ENCODE measurements around the gene VWA2. TPM values are rescaled to one million over a fixed set of nuclear protein-coding genes. Genes with fewer than 3 reads are reported as not detected.
"Not testable (repeated sequence)": the region's sequence is repeated elsewhere in the genome, so short reads cannot be mapped to it uniquely, and the experiment has no call there.

Gene VWA2
- total and polyA plus RNA-seq, 2 of the 4 experiments (the other 2 are of a cell fraction) = not detected

DNA sequence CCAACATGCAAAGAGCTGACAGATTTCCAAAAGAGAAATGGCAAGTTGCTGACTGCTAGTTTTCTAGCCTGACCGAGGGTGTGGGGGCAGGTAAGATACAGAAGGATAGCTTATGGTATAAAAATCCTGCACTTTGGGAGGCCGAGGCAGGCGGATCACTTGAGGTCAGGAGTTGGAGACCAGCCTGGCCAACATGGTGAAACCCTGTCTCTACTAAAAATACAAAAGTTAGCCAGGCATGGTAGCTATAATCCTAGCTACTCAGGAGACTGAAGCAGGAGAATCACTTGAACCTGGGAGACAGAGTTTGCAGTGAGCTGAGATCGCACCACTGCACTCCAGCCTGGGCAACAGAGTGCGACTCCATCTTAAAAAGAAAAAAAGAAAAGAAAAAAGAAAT is 94.4 kb downstream of the VWA2 start:
- H3K9me3 ChIP-seq (ENCODE audit: control insufficient read depth, insufficient read depth, low read length); H3K79me1 ChIP-seq (ENCODE audit: low read depth in 1 of 2, low read length in 2 of 2); H2BK120ac ChIP-seq (ENCODE audit: low read depth, low read length); H3K56ac ChIP-seq (ENCODE audit: extremely low read depth, insufficient read depth, low read length); POLR2A ChIA-PET (ENCODE audit: unreplicated experiment); intact Hi-C loops (cut with micrococcal nuclease); H3K18ac ChIP-seq (ENCODE audit: low read depth, low read length); H3K23ac ChIP-seq (ENCODE audit: low read depth, low read length); H3K9me1 ChIP-seq (ENCODE audit: insufficient read depth, low read length); H4K20me1 ChIP-seq (ENCODE audit: insufficient read depth, low read length); H2BK20ac ChIP-seq (ENCODE audit: low read depth, low read length); in situ Hi-C loops (cut with MboI; ENCODE audit: low sequenced_read_pairs); dilution Hi-C loops (cut with HindIII; ENCODE audit: low sequenced_read_pairs, unreplicated experiment); H3K4me2 ChIP-seq (ENCODE audit: low read depth, low read length); H2BK5ac ChIP-seq (ENCODE audit: low read depth, low read length, poor library complexity, severe bottlenecking); H3K27ac ChIP-seq (ENCODE audit: insufficient read depth, low read length); DNase-seq; H4K5ac ChIP-seq (ENCODE audit: low read depth, low read length); H4K8ac ChIP-seq (ENCODE audit: low read depth in 2 of 2, low read length in 2 of 2); H3K4ac ChIP-seq (ENCODE audit: low read depth, low read length); H3K4me3 ChIP-seq (ENCODE audit: insufficient read depth, low read depth, low read length); H3K9ac ChIP-seq (ENCODE audit: low read depth, low read length); H3K36me3 ChIP-seq (ENCODE audit: control insufficient read depth, insufficient read depth, low read length); H3K14ac ChIP-seq (replicated peaks; ENCODE audit: low read depth, low read length); H4K91ac ChIP-seq (ENCODE audit: insufficient read depth, low read depth, low read length); H2BK15ac ChIP-seq (ENCODE audit: low read depth, low read length); H2AK9ac ChIP-seq (replicated peaks; ENCODE audit: low read depth, low read length, poor library complexity); H2AFZ ChIP-seq (replicated peaks; ENCODE audit: low read length, poor library complexity); H3K4me1 ChIP-seq (ENCODE audit: control insufficient read depth, insufficient read depth, low read length); H2AK5ac ChIP-seq (ENCODE audit: low read depth, low read length); ATAC-seq (ENCODE audit: low read depth); BruUV-seq (replicated peaks): not testable (repeated sequence)
- peaks cover 43% of the 10 kb centered on the region for H3K27me3 ChIP-seq (ENCODE audit: control insufficient read depth, insufficient read depth, low read length)
- WGBS, 2 experiments (ENCODE audit: extremely low coverage in 2 of 2, insufficient read length in 1 of 2) = no CpG with 5 or more reads among the region's 5 CpGs
- CTCF ChIA-PET = interaction anchor here (0.6 kb wide), 1 partner anchor 24 kb away, joined by 3 read pairs; no protein-coding TSS in a partner anchor
